Posterior vena cava (tissue), 2 donors: ENCODE data around the gene SOCS4. TPM values are rescaled to one million over a fixed set of nuclear protein-coding genes. Genes with fewer than 3 reads are reported as not detected.
"Not testable (repeated sequence)": the region's sequence is repeated elsewhere in the genome, so short reads cannot be mapped to it uniquely, and the experiment has no call there.

Experiments
- DNase-seq: peaks from one replicate; pipeline ENCODE4 v3.0.0-alpha.2; 2020; ENCODE audit warnings: low spot score
- intact Hi-C, 2 donors: fragments of 100-400 bp; cut with DNase I; formaldehyde crosslinking; loops; one replicate each; pipeline versions ENCODE4 v1.14.1 to v1.14.2; 2022 to 2023
- long read RNA-seq, 2 donors: library from polyadenylated mRNA; unstranded; transcript quantifications; one replicate each; pipeline ENCODE4 v2.0.0, GENCODE V29; 2020 to 2021
- total RNA-seq, 2 donors: library from RNA; stranded (reverse); fragmentation: NEBNext Ultra II Directional; extraction: Animal tissue kit (Norgen Biotek cat#: 25700); gene quantifications; one replicate each; pipeline ENCODE4 v1.2.1, GENCODE V29; 2021
- donor health status: DM: yes; HTN: yes; CAD: no.
- donor health status: DM: yes; HTN: yes; CAD: no.

SOCS4 gene, protein sequence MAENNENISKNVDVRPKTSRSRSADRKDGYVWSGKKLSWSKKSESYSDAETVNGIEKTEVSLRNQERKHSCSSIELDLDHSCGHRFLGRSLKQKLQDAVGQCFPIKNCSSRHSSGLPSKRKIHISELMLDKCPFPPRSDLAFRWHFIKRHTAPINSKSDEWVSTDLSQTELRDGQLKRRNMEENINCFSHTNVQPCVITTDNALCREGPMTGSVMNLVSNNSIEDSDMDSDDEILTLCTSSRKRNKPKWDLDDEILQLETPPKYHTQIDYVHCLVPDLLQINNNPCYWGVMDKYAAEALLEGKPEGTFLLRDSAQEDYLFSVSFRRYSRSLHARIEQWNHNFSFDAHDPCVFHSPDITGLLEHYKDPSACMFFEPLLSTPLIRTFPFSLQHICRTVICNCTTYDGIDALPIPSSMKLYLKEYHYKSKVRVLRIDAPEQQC
- total RNA-seq: 10 to 100 TPM; 34.3 to 48.1 TPM
- long read RNA-seq, donor 1: 0 reads
- long read RNA-seq, donor 2, full-length matches to known transcripts: 4 of 9 reads
- long read RNA-seq, donor 2, partial matches to known transcripts: 0 of 9 reads
- long read RNA-seq, donor 2, other reads (novel, unspliced or antisense): 5 of 9 reads

GRCh38 chr14:55026793-55027561, at the start of gene SOCS4, which contains the start of gene WDHD1:
Gene SOCS4 (plus strand): TSS chr14:55027236. CDS start chr14:55043042, 15,806 bp downstream.
Gene WDHD1 (minus strand): TSS chr14:55027099. CDS start chr14:55026787, 312 bp downstream.
- DNase-seq: peak; percentile 99
- intact Hi-C loops: no loop called here

DNA sequence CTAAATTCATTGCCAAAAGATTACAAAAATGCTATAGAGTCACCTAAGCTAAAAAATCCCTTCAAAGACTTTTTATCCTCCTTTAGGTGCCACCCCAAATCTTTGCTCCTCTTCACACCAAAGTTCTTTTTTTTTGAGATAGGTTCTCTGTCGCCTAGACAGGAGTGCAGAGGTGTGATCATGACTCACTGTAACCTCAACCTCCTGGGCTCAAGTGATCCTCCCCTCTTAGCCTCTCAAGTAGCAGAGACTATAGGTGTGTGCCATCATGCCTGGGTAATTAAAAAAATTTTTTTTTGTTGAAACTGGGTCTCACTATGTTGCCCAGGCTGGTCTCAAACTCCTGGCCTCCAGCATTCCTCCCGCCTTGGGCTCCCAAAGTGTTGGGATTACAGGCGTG, 48.0 kb upstream of the SOCS4 start:
- intact Hi-C loops: no loop called here
- DNase-seq: no peak

DNA sequence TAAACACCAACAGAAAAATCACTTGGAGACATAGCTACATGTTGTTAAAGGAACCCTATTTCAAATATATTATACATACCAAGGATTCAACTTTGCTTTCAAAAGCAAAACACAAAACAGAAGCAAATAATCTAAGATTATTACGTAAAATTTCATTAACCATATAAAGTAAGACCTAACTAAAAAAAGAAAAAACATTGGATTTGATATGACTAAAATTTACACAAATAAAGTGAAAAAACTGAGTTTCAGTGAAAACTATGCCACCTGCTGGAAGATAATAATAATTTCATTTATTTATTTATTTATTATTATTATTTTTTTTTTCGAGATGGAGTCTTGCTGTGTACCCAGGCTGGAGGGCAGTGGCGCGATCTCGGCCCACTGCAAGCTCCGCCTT, 45.3 kb upstream of the SOCS4 start:
- no peak for DNase-seq
- intact Hi-C loops: no loop called here

- intact Hi-C loops: no loop called here
- no peak for DNase-seq
Observed at GRCh38 chr14:54985156-54985555, 41.9 kb upstream of the SOCS4 start.

DNA sequence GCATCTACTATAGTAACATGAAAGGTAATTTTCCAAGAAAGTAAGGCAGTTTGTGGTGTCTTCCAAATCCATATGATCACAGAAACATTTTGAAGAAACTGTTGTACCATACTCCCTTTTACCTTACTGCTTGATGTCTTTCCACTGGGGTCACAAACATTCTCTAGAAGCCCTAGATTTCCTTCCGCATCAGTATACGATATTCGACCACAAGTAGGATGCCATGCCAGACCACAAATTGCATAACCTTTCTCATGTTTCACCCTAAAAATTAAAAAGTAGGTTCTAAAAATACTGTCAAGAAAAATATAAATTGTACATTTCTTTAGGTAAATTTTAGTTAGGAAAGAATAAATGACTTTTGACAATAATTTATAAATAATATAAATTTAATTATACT, 26.7 kb upstream of the SOCS4 start:
- no peak for DNase-seq
- intact Hi-C loops: no loop called here

DNA sequence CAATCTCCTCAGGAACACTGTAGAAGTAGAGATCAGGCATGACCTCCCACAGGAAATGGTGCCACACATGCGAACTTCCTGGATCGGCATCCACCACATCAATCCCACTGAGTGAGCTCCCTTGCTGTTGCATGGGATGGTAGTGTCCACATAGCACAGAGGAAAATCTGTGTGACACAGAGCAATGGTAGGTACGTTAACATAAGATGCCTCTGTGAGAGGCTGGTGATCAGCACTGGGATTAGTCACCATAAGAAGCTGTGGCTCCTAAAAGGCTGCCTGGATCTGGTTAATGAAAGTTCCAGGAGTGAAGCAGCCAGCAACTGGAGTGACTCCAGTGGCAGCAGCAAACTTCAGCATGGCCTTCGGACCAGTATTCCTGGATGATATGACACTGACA, 22.0 kb upstream of the SOCS4 start:
- no peak for DNase-seq
- intact Hi-C loops: no loop called here

- no peak for DNase-seq
- intact Hi-C loops: no loop called here
Observed at GRCh38 chr14:55015006-55015405, 12.0 kb upstream of the SOCS4 start.

GRCh38 chr14:55019968-55020554, 7.0 kb upstream of the SOCS4 start:
- no peak for DNase-seq
- intact Hi-C loops: no loop called here

- DNase-seq, intact Hi-C loops: not testable (repeated sequence)
Observed at GRCh38 chr14:55024365-55024764, 2.7 kb upstream of the SOCS4 start.

DNA sequence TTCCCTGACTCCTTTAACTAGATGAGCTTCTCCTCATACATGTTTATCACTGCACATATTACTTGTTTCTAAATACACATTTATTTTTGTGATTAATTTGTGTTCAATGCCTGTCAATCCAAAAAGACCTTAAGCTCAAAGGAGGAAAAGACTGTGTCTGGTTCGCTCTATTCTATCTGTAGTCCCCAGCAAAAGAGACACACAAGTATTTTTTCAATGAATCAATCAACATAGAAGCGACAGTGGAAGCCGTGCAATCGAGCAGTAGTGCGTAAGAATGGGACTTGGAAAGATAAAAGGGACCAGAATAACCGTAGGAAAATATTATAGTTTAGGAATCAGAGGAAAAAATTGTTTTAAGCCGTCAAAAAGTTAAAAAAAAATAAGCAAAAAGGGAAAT, 1.1 kb upstream of the SOCS4 start:
- intact Hi-C loops: no loop called here
- no peak for DNase-seq

DNA sequence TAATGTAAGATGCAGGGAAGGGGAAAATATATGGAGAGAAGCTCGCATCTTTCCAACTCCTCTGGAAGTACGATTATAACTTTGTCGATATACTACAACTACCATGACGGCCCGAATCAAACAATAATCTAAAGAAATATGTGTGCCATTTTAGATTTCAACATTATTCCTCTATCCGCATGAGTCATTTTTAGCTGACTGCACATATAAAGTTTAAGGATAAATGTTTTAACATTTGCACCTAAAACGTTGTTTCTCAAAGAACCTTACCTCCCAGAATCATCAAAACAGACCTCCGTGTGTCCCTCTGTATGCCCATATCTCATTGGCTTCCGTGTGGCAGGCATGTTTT, 619 bp upstream of the SOCS4 start:
- intact Hi-C loops: no loop called here
- DNase-seq: no peak

- DNase-seq: no peak
- intact Hi-C loops: no loop called here
Observed at GRCh38 chr14:55028066-55028465, 1.0 kb downstream of the SOCS4 start.

DNA sequence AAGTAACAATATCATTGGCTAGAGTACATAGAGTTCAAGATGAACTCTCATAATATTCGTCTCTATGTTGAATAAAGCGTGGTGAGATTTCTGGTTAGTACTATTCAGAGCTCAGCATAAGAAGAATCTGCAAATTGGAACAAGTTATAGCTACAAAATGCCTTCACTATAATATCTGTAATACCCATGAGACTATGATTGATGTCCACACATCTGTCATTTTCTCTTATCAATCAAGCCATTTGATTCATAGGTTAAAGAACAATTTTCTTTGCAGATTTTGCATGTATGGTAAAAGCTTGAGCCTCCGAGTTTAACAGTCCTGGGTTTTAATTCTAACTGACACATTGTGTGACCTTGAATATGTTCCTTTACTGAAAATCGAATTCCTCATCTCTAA, 1.4 kb downstream of the SOCS4 start:
- intact Hi-C loops: no loop called here
- DNase-seq: no peak

DNA sequence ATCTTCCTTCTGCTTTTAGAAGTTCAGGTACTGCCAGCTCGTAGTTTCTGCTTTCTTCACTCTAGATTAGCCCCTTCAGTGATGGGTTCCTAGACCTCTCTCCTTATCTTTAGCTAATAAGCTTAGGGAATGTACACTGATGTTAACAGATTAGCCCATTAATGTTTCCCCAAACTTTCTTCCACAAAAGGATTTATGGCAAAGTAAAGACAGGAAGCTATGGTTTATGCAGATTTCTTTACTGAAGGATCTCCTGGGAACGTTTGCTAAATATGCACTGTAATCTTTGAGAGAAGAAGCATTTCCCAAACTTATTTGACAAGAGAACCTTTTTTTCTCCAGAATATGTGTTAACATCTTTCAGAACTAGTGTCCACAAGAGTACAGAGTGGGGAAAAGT, 4.2 kb downstream of the SOCS4 start:
- intact Hi-C loops: no loop called here
- no peak for DNase-seq

DNA sequence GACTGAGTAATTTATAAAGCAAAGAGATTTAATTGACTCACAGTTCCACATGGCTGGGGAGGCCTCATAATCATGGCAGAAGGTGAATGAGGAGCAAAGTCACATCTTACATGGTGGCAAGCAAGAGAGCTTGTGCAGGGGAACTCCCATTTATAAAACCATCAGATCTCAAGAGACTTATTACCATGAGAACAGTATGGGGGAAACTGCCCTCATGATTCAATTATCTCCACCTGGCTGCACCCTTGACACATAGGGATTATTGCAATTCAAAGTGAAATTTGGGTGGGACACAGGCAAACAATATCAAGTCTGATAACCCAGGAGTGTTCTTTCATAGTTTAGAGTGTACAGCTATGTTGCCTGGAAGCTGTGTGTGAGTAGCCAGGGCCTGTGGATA, 11.0 kb downstream of the SOCS4 start:
- DNase-seq, intact Hi-C loops: not testable (repeated sequence)

- intact Hi-C loops: no loop called here
- no peak for DNase-seq
Observed at GRCh38 chr14:55038708-55039107, 11.7 kb downstream of the SOCS4 start.

DNA sequence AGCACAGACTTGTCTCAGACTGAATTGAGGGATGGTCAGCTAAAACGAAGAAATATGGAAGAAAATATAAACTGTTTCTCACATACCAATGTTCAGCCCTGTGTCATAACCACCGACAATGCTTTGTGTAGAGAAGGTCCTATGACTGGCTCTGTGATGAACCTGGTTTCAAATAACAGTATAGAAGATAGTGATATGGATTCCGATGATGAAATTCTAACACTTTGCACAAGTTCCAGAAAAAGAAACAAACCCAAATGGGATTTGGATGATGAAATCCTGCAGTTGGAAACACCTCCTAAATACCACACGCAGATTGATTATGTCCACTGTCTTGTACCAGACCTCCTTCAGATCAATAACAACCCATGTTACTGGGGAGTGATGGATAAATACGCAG, 16.5 kb downstream of the SOCS4 start:
- intact Hi-C loops: no loop called here
- DNase-seq: no peak

DNA sequence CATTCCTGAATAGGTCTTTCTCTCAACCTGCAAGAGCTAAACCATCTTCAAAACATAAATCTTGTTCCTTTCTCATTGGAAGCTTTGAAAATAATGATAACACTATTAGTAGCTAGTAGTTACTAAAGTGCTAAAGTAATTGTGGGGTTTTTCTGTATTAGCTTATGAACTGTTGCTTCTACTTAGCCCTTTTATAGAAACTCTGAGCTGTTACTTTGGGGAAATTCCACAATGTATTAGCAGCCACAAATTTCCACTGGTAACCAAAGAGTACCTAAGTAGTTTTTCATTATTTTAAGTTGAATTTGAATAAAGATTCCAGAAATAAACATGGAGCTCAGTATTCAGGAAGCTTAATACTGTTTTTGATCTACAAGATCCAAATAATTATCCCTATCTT, 18.1 kb downstream of the SOCS4 start:
- intact Hi-C loops: no loop called here
- DNase-seq: no peak

- no peak for DNase-seq
- intact Hi-C loops: no loop called here
Observed at GRCh38 chr14:55047301-55048053, 20.4 kb downstream of the SOCS4 start.
